Spleen (tissue), 7 donors: ENCODE results near the gene TBX2.

Experiments
- CTCF ChIP-seq, 11 experiments: fragments of 200-600 bp in 7 of 11; fragments of 450-650 bp in 4 of 11; sonication (generic) in 4 of 11; IDR thresholded peaks in 8 of 11; conservative IDR thresholded peaks in 3 of 11; 1 replicate in 7 of 11; 2 replicates in 4 of 11; pipeline versions ENCODE4 v1.4.0 to v1.8.0; 2016 to 2021; ENCODE audit warnings: antibody characterized with exemption in 11 of 11, inconsistent platforms in 4 of 11, mild to moderate bottlenecking in 1 of 11
- POLR2A ChIP-seq, 3 donors: fragments of 450-650 bp; IDR thresholded peaks; one replicate each; pipeline ENCODE4 v1.5.1; 2017; ENCODE audit warnings: antibody characterized with exemption in 3 of 3, mild to moderate bottlenecking in 1 of 3
- donor health status: DM: no; HTN: no; CAD: no; lungs with moderate emphysema.
- donor health status: DM: no; HTN: no; CAD: no.
- donor health status: DM: no; HTN: no; CAD: no.

GRCh38 chr17:61376931-61377838 lies 22.5 kb upstream of the TBX2 start:
- no peak for TF ChIP-seq POLR2A (IDR thresholded peaks at IDR 0.05)
- no peak for TF ChIP-seq CTCF (IDR thresholded peaks at IDR 0.05 in 8 of 11, conservative IDR thresholded peaks at IDR 0.05 in 3 of 11)
